Type B pancreatic cell (in vitro differentiated cells): Measurements from ENCODE around the gene KCNN3. TPM values are rescaled to one million over a fixed set of nuclear protein-coding genes. Genes with fewer than 3 reads are reported as not detected.

ENCODE experiments used
- DNase-seq: peaks from one replicate; pipeline ENCODE4 v3.0.0; 2021; ENCODE audit warnings: mixed read lengths; ENCODE audit not compliant: unreplicated experiment; ENCODE audit errors: extremely low spot score
- H3K27ac Mint-ChIP-seq: 2 replicates; pipeline ENCODE4 v1.8.0; 2021; ENCODE audit warnings: mild to moderate bottlenecking, mixed read lengths
- H3K27me3 Mint-ChIP-seq: 2 replicates; pipeline ENCODE4 v1.8.0; 2021; ENCODE audit warnings: mixed read lengths
- H3K36me3 Mint-ChIP-seq: 2 replicates; pipeline ENCODE4 v1.8.0; 2021; ENCODE audit warnings: mixed read lengths
- H3K4me1 Mint-ChIP-seq: one replicate; pipeline ENCODE4 v1.8.0; 2021; ENCODE audit warnings: mixed read lengths; ENCODE audit not compliant: unreplicated experiment
- H3K4me3 Mint-ChIP-seq: 2 replicates; pipeline ENCODE4 v1.8.0; 2021; ENCODE audit warnings: mild to moderate bottlenecking, mixed read lengths
- H3K9me3 Mint-ChIP-seq: 2 replicates; pipeline ENCODE4 v1.8.0; 2021; ENCODE audit warnings: mixed read lengths
- total RNA-seq: library from RNA; stranded (reverse); gene quantifications from 2 replicates; pipeline ENCODE4 v1.2.1, GENCODE V29; 2021; ENCODE audit warnings: low replicate concordance
- TF ChIP-seq, protein P1 (sequence below): fragments of 200-600 bp; sonication (generic); conservative IDR thresholded peaks from 2 replicates; pipeline ENCODE4 v1.5.0; 2021; ENCODE audit warnings: antibody characterized with exemption, mild to moderate bottlenecking

The KCNN3 gene
- total RNA-seq, 1 donor from 2014 or later: 3.8 TPM

DNA sequence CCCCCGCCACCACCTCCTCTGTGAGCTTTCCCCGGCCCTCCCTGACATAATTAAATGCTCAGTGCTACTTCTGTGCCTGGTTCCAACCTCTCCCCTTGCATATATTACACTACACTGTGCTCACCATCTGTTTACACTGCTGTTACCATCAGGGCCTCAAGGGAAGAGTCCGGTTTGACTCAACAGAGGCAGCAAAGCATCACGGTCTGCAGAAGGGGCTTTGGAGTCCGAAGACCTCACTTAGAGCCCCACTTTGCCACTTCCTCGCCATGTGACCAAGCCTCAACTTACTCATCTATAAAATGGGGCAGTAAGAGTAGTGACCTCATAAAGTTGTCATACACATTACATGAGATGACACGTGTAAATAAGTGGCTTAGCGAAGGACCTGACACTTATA, 27.4 kb downstream of the KCNN3 start:
- DNase-seq: no peak
- H3K27ac Mint-ChIP-seq: no peak overlapping the region
- no peaks in the 10 kb centered on the region for H3K9me3 Mint-ChIP-seq
- TF ChIP-seq, protein P1, sequence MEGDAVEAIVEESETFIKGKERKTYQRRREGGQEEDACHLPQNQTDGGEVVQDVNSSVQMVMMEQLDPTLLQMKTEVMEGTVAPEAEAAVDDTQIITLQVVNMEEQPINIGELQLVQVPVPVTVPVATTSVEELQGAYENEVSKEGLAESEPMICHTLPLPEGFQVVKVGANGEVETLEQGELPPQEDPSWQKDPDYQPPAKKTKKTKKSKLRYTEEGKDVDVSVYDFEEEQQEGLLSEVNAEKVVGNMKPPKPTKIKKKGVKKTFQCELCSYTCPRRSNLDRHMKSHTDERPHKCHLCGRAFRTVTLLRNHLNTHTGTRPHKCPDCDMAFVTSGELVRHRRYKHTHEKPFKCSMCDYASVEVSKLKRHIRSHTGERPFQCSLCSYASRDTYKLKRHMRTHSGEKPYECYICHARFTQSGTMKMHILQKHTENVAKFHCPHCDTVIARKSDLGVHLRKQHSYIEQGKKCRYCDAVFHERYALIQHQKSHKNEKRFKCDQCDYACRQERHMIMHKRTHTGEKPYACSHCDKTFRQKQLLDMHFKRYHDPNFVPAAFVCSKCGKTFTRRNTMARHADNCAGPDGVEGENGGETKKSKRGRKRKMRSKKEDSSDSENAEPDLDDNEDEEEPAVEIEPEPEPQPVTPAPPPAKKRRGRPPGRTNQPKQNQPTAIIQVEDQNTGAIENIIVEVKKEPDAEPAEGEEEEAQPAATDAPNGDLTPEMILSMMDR: no peak
- no peak overlapping the region for H3K4me3 Mint-ChIP-seq
- peaks cover 51% of the 10 kb centered on the region for H3K4me1 Mint-ChIP-seq
- H3K27me3 Mint-ChIP-seq: no peaks in the 10 kb centered on the region
- no peaks in the 10 kb centered on the region for H3K36me3 Mint-ChIP-seq

DNA sequence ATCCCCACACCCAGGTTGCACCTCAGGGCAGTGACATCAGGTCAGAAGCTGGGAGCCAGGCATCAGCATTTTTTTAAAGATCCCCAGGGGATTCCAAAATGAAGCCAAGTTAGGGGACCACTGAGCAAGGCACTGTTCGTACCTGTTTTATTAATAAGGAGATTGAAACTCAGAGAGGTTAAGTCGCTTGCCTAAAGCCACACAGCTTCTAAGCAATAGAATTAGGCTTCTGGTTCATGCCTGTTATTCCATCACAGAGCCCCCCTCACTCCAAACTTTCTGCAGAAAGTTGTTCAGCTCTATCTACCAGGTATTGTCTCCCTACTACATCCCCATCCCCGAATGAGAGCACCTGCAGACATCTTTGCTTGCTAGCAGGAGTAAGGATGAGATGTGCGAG, 28.7 kb downstream of the KCNN3 start:
- Mint-ChIP-seq H3K4me1 (peaks cover 46% of the 10 kb centered on the region), H3K9me3 (no peaks in the 10 kb centered on the region), H3K27me3 (no peaks in the 10 kb centered on the region), H3K27ac (no peak overlapping the region), H3K4me3 (no peak overlapping the region), H3K36me3 (no peaks in the 10 kb centered on the region)
- TF ChIP-seq, protein P1: no peak
- no peak for DNase-seq

DNA sequence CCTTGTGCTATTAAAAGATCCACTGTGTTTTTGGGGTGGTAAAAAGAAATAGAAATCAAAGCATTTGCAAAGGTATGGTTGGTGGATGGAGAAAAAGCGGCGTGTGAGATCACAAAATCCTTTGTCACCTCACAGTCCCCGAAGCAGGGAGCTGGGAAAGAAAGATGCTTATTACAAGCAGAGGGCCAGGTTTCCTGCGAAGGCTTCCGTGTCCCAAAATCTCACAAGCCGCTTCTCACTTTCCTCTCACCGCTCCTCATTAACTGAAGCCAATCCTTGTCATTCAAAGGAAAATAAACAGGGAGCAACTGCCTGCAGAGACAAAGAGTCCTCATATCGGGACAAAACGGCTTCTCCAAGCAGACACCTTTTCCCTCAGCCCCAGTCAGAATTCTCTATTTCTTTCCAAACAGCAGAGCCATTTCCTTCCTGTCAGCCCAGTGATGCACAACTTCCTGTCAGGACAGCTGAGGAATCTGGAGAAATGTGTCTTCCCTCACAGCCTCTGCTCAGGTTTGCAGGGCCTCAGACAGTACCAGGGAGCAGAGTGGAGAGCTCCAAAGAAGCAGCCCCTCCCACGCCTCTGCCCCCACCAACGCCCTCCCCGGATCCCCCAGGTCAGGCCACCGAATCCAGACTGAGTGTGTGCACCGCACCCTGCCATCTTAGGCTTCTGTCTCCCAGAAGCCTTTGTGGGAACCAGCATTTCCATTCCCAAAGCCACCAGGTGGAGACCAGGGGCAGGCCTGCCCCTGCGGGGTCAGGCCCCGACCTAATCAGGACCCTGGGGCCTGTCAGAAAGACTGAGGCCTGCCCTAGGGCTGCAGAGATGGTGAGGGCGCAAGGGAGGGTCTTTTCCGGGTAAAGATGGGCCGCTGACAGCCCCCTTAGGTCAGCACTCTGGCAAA, 29.6 kb downstream of the KCNN3 start:
- TF ChIP-seq, protein P1: no peak

DNA sequence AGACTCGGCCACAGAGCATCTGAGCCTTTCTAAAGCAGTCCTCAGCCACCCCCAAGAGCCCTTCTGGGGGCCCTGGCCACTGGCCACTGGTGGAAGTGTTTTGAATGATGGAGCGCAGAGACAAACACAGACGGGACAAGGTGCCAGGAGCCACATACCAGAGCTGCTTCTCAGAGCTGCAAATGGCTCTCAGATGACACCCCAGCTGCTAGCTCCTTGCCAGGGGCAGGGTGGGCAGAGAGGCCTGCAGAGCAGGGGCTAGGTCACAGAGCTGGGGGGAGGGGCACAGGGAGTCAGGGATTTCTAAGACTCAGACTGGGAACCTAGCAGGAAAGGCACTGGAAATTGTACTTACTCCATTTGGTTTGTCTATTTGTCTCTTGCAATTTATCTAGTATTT, 30.4 kb downstream of the KCNN3 start:
- H3K27ac Mint-ChIP-seq: no peak overlapping the region
- TF ChIP-seq, protein P1: no peak
- H3K36me3 Mint-ChIP-seq: no peaks in the 10 kb centered on the region
- DNase-seq: no peak
- H3K4me3 Mint-ChIP-seq: no peak overlapping the region
- no peaks in the 10 kb centered on the region for H3K9me3 Mint-ChIP-seq
- H3K4me1 Mint-ChIP-seq: peaks cover 37% of the 10 kb centered on the region
- peaks cover 2% of the 10 kb centered on the region for H3K27me3 Mint-ChIP-seq

More for the DNA sequence above, 29.6 kb downstream of the KCNN3 start:
- peaks cover 39% of the 10 kb centered on the region for H3K4me1 Mint-ChIP-seq
- H3K9me3 Mint-ChIP-seq: no peaks in the 10 kb centered on the region
- no peaks in the 10 kb centered on the region for H3K27me3 Mint-ChIP-seq
- no peaks in the 10 kb centered on the region for H3K36me3 Mint-ChIP-seq
- H3K27ac Mint-ChIP-seq: peak overlapping the region; percentile 61
- DNase-seq: no peak
- peak overlapping the region; percentile 17 for H3K4me3 Mint-ChIP-seq

DNA sequence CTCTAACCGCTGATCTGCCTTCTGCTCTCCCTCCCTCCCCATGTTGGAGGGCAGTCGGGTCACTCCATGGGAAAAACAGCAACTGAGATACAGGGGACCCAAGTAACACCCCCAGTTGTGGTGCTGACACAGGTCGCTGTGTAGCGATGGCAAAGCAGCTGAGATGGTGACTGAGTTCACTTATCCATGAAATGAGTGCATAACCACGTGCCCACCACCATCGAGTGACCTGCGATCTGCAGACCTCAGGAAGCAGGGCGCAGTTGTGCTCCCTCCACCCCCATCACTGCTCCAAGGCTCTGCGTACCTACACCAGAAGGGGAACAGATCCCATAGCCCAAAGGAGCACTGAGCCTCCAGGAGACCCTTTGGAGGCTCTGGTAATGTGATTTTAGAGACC, 31.1 kb downstream of the KCNN3 start:
- TF ChIP-seq, protein P1: no peak
- Mint-ChIP-seq H3K4me1 (peaks cover 33% of the 10 kb centered on the region), H3K36me3 (no peaks in the 10 kb centered on the region), H3K9me3 (no peaks in the 10 kb centered on the region), H3K27me3 (peaks cover 6% of the 10 kb centered on the region), H3K27ac (no peak overlapping the region), H3K4me3 (no peak overlapping the region)
- DNase-seq: no peak
